Neural crest cell (in vitro differentiated cells): ENCODE data around the gene CAMK4. TPM values are rescaled to one million over a fixed set of nuclear protein-coding genes. Genes with fewer than 3 reads are reported as not detected.

ENCODE experiments used
- DNase-seq: peaks from one replicate; pipeline ENCODE4 v3.0.0; 2021; ENCODE audit warnings: low read depth, mixed read lengths, low spot score
- H3K27ac Mint-ChIP-seq: one replicate; pipeline ENCODE4 v1.8.0; 2021; ENCODE audit warnings: mild to moderate bottlenecking, mixed read lengths; ENCODE audit not compliant: unreplicated experiment
- H3K27me3 Mint-ChIP-seq: 2 replicates; pipeline ENCODE4 v1.8.0; 2021; ENCODE audit warnings: low read depth, mild to moderate bottlenecking, mixed read lengths
- H3K36me3 Mint-ChIP-seq: 2 replicates; pipeline ENCODE4 v1.8.0; 2021; ENCODE audit warnings: low read depth, mild to moderate bottlenecking, mixed read lengths
- H3K4me1 Mint-ChIP-seq: 2 replicates; pipeline ENCODE4 v1.8.0; 2021; ENCODE audit warnings: mixed read lengths
- H3K4me3 Mint-ChIP-seq: one replicate; pipeline ENCODE4 v1.8.0; 2021; ENCODE audit warnings: mild to moderate bottlenecking, mixed read lengths
- H3K9me3 Mint-ChIP-seq: 2 replicates; pipeline ENCODE4 v1.8.0; 2021; ENCODE audit warnings: mixed read lengths
- CTCF ChIP-seq: fragments of 200-600 bp; sonication (generic); conservative IDR thresholded peaks from 2 replicates; pipeline ENCODE4 v1.5.0; 2021; ENCODE audit warnings: antibody characterized with exemption, mild to moderate bottlenecking
- total RNA-seq: library from RNA; stranded (reverse); gene quantifications from 2 replicates; pipeline ENCODE4 v1.2.1, GENCODE V29; 2021

Gene CAMK4
- total RNA-seq, 1 donor from 2014 or later, result 9.4 TPM

- TF ChIP-seq CTCF, result no peak
- no peaks in the 10 kb centered on the region for H3K4me1 Mint-ChIP-seq
- H3K9me3 Mint-ChIP-seq, result peaks cover 4% of the 10 kb centered on the region
- no peak for DNase-seq
- H3K27me3 Mint-ChIP-seq, result peaks cover 13% of the 10 kb centered on the region
- no peak overlapping the region for H3K4me3 Mint-ChIP-seq
- H3K27ac Mint-ChIP-seq, result no peak overlapping the region
- no peaks in the 10 kb centered on the region for H3K36me3 Mint-ChIP-seq
These were observed 136.0 kb downstream of the CAMK4 start for GRCh38 chr5:111360173-111360572.

- Mint-ChIP-seq H3K4me3 (no peak overlapping the region), H3K4me1 (no peaks in the 10 kb centered on the region), H3K27ac (no peak overlapping the region), H3K36me3 (no peaks in the 10 kb centered on the region), H3K27me3 (peaks cover 24% of the 10 kb centered on the region), H3K9me3 (peaks cover 4% of the 10 kb centered on the region)
- no peak for DNase-seq
- TF ChIP-seq CTCF, result no peak
These were observed 140.8 kb downstream of the CAMK4 start for GRCh38 chr5:111364992-111365391.

- no peak overlapping the region for H3K27ac Mint-ChIP-seq
- no peaks in the 10 kb centered on the region for H3K4me1 Mint-ChIP-seq
- no peaks in the 10 kb centered on the region for H3K36me3 Mint-ChIP-seq
- peaks cover 4% of the 10 kb centered on the region for H3K9me3 Mint-ChIP-seq
- H3K27me3 Mint-ChIP-seq, result peaks cover 23% of the 10 kb centered on the region
- H3K4me3 Mint-ChIP-seq, result no peak overlapping the region
- no peak for DNase-seq
- no peak for TF ChIP-seq CTCF
These were observed 142.2 kb downstream of the CAMK4 start for GRCh38 chr5:111366388-111366787.

GRCh38 chr5:111367115-111367514 is 142.9 kb downstream of the CAMK4 start:
- Mint-ChIP-seq H3K4me1 (no peaks in the 10 kb centered on the region), H3K27ac (no peak overlapping the region), H3K9me3 (peaks cover 4% of the 10 kb centered on the region), H3K27me3 (peaks cover 21% of the 10 kb centered on the region), H3K36me3 (no peaks in the 10 kb centered on the region), H3K4me3 (no peak overlapping the region)
- TF ChIP-seq CTCF, result no peak
- DNase-seq, result no peak

- H3K4me1 Mint-ChIP-seq, result peaks cover 4% of the 10 kb centered on the region
- H3K9me3 Mint-ChIP-seq, result no peaks in the 10 kb centered on the region
- no peak for TF ChIP-seq CTCF
- no peak for DNase-seq
- H3K27ac Mint-ChIP-seq, result no peak overlapping the region
- H3K36me3 Mint-ChIP-seq, result no peaks in the 10 kb centered on the region
- no peaks in the 10 kb centered on the region for H3K27me3 Mint-ChIP-seq
- H3K4me3 Mint-ChIP-seq, result no peak overlapping the region
These were observed 148.6 kb downstream of the CAMK4 start for GRCh38 chr5:111372799-111373198.

- H3K27ac Mint-ChIP-seq, result no peak overlapping the region
- H3K9me3 Mint-ChIP-seq, result no peaks in the 10 kb centered on the region
- no peak overlapping the region for H3K4me3 Mint-ChIP-seq
- no peaks in the 10 kb centered on the region for H3K27me3 Mint-ChIP-seq
- no peaks in the 10 kb centered on the region for H3K36me3 Mint-ChIP-seq
- peaks cover 4% of the 10 kb centered on the region for H3K4me1 Mint-ChIP-seq
- DNase-seq, result no peak
- TF ChIP-seq CTCF, result no peak
These were observed 150.2 kb downstream of the CAMK4 start for GRCh38 chr5:111374380-111374779.
